Activated CD4-positive, alpha-beta T cell treated with anti-CD3 and anti-CD28 coated beads for 1 hour (primary cell): ENCODE results near the gene MMP20.

ENCODE experiments used
- DNase-seq: peaks from one replicate; pipeline ENCODE4 v3.0.0-alpha.2; 2020

MMP20 gene

DNA sequence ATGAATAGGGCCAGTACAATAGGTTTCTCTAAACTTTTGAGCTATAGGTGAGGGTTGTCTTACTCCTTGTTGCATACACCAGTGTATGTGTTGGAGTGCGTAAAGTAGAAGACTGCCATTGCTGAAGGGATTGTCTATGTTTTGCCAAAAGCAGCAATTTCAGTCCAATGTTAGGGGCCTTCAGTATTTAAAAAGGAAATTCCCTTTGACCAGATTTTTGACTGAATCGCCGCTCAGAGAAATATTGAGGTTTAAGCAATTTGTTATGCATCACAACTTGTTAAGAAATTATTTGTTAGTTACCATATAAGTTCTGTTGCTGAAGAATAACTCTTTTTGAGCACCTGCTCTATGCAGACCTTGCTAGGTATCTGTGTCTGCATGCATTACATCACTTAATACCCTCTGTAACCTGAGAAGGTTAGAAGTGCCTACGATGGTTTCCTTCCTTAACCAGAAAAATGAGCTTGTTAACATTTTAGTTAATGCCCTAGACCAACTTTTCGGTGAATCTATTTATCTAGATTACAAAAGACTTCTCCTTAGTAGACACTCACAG lies 33.9 kb downstream of the MMP20 start:
- no peak for DNase-seq

DNA sequence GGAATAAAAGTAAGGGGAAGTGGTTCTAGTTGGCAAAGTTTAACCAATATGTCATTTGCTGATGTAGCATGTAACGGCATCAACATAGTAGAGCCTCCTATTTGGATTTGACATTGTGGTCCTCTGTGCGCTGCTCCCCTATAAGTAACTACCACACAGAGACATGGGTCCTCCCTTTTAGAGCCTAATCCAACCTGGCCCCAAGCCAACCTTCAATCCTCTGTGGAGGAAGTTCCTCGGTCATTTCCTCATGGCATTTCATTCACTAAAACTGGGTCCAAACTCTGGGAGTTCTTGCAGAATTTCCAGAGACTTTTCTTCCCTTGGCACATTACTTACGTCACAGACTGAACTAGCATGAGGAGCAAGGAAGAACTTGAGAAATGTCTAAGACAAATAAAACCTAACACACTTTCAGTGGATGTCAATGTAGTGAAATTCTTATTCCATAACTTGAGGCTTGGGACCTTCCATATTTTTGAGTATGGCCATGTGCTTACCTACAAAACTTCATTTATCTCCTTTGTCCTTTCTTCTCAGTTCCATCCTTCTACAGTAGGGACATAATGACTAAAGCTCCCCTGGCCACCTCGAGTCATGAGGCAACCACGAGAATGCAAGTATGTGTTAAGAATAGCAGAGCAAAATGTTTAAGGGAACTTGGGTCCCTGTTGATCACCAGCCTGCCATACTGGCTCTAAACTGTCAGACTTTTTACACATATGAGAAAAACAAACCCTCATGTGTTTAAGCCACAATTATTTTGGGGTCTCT lies 34.7 kb downstream of the MMP20 start:
- DNase-seq: no peak

GRCh38 chr11:102589047-102589459 lies 36.1 kb downstream of the MMP20 start:
- no peak for DNase-seq

DNA sequence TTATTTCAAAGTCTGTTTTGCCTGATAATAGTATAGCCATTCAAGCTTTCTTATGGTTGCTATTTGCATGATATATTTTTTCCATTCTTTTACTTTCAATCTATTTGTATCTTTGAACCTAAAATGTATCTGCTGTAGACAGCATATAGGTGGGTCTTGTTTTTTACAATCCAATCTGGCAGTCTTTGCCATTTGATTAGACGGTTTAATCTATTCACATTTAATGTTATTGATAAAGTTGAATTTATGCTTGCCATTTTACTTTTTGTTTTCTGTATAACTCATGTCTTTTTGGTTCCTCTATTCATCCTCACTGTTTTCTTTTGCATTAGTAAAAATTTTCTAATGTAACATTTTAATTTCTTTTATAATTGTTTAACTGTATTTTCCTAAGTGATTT lies 37.4 kb downstream of the MMP20 start:
- no peak for DNase-seq

DNA sequence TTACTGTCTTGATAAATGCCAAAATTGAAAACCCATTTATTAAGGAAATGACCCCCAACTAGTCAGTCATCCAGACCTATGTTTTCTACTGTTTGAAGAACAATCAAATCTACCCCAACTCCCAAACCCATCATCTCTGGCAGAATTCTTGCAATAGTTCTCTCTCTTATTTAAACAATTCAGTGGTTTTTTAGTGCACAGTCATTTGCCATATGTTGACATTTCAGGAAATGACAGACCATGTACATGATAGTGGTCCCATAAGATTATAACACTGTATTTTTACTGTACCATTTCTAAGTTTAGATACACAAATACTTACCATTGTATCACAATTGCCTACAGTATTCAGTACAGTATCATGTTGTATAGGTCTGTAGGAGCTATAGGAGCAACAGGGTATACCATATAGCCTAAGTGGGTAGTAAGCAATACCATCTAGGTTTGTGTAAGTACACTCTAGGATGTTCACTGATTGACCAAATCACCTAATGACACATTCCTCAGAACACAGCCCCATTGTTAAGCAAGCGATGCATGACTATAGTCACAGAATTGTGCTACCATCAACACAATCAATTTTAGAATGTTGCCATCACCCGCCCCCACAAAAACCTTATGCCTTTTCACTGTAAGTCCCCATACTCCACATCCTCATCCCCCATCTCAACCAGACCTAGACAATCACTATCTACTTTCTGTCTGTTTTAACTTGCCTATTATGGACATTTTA lies 41.8 kb downstream of the MMP20 start:
- DNase-seq: no peak

DNA sequence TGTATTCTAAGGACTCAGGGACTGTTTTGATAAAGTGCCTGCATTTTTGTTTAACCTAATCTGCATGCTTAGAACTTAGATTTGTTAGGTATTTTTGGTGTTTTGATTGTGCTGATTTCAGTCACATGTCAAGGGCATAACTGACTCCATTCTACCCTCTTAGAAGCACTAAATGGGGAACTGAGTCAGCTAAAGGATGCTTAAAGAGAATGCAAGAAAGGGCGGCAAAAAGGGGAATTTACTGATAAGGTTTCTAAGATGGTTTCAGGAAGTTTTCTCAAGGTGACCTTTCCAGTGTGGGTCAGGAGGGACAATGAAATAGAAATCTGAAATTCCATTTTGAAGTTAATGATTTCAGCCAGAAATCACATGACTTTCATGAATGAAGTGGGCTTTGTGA lies 43.0 kb downstream of the MMP20 start:
- DNase-seq: no peak

- DNase-seq: no peak
These were observed 44.1 kb downstream of the MMP20 start for GRCh38 chr11:102581066-102581465.

DNA sequence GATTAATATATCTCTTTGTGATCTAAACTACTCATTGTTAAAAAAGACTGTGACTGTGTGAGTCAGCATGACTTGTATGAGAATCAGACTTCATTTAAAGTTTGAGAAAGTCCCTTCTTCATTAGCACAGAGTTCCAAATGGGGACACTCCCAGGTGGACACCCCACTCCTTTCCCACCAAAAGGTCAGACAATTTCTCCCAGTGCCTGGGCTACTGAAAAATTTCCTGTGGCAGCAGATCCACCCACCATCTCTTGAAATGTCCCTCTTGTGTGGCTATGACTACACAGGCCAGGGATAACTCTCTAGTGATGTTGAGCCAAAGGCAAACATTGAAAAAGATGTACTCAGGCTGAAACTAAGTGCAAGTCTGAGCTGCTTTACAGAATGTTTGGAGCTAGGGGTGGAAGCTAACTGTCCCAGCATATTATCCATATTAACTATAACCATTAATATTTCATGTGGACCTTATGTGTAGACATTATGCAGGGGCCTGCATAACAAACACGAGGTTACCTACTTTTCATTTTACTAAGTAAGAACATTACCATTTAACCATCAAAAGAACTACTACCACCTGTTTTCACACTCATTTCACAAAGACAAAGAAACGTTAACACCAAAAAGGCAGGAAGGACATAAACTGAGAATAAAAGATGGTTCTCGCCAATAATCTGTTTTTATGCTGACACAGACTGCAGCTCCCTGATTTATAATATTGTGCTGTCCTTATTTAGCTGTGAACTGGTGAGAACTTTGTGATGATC lies 44.8 kb downstream of the MMP20 start:
- DNase-seq: no peak

GRCh38 chr11:102577723-102578122 lies 47.4 kb downstream of the MMP20 start:
- DNase-seq: no peak

- DNase-seq: no peak
These were observed 48.0 kb downstream of the MMP20 start for GRCh38 chr11:102577182-102577581.

GRCh38 chr11:102576350-102576749 lies 48.8 kb downstream of the MMP20 start:
- DNase-seq: no peak

- no peak for DNase-seq
These were observed 50.1 kb downstream of the MMP20 start for GRCh38 chr11:102575012-102575411.

- DNase-seq: no peak
These were observed 51.3 kb downstream of the MMP20 start for GRCh38 chr11:102573851-102574250.

GRCh38 chr11:102572554-102573220 lies 52.4 kb downstream of the MMP20 start:
- no peak for DNase-seq

DNA sequence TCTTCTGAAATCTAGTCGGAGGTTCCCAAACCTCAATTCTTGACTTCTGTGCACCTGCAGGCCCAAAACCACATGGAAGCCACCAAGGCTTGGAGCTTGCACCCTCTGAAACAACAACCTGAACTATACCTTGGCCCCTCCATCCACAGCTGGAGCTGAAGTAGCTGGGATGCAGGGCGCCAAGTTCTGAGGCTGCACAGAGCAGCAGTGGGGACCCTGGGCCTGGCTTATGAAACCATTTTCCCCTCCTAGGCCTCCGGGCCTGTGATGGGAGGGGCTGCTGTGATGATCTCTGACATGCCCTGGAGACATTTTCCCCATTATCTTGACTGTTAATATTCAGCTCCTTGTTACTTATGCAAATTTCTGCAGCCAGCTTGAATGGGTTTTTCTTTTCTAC lies 56.3 kb downstream of the MMP20 start:
- no peak for DNase-seq

DNA sequence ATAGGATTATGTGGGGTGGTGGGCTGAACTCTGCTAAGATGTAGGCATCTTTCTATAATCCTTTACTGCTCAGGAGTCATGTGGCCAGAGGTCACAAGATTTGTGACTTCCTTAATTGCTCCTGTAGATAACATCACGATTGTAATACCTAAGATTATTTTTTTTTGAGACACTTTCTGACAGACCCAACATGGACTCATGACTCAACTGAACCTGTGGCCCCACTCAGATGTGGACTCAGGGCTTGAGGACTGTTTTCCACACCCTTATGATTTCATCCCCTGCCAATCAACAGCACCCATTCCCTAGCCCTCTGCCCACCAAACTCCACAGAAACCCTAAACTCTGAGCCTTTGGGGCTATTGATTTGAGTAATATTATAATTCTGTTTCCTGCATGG lies 59.0 kb downstream of the MMP20 start:
- no peak for DNase-seq

DNA sequence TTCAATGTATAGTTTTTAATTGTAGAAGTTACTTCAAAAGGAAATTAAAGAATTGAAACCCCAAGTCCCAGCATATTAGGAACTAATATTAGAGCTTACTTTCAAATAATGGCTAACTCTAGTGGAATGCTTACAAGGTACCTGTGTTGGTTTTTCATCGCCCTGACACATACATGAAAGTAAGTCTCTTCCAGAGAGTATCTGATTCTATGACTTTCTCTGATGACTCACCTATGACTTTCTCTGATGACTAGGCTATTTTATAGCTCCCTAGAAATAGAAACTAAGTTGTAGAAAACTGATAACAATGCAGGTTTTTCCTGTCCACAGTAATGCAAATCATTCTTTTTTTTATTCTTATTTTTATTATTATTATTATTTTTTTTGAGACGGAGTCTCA lies 61.0 kb downstream of the MMP20 start:
- DNase-seq: no peak

DNA sequence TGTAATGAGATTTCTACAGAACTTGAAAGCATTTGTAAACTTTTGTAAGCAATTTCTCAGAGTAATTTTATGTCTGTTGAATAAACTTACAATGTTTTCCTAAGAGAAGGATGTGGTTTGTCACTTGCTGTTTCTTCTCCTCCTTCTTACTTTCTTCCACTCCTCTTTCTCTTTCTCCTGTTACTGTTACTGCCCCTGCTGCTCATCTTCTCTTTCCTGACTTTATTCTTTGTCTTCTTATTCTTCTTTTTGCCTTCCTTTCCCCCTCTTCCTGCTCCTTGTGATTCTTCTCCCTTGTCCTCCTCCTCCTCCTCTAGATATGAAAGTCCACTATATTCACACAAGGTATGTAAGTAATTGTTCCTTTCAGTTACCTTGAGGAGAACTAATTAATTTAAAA lies 63.5 kb downstream of the MMP20 start:
- no peak for DNase-seq

DNA sequence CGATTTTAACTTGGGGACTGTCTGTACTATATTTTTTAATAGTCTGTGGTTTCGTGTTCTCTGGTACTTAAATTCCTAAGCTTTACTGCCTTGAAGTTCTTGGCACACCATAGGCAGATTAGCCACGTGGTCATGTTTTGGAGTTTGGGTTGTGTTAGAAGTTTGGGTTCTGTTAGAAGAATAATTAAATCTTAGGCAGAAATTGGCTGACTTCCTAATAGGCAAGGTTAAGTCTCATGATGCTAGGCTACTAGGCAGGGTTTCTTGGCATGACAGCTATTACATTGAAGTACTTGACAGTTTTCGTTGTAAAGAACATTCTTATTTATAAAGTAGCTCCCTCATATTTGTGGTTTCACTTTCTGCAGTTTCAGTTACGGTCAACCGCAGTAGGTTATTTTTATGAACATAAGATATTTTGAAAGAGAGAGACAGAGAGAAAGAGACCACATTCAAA lies 64.5 kb downstream of the MMP20 start:
- no peak for DNase-seq

- no peak for DNase-seq
These were observed 65.3 kb downstream of the MMP20 start for GRCh38 chr11:102559839-102560238.

DNA sequence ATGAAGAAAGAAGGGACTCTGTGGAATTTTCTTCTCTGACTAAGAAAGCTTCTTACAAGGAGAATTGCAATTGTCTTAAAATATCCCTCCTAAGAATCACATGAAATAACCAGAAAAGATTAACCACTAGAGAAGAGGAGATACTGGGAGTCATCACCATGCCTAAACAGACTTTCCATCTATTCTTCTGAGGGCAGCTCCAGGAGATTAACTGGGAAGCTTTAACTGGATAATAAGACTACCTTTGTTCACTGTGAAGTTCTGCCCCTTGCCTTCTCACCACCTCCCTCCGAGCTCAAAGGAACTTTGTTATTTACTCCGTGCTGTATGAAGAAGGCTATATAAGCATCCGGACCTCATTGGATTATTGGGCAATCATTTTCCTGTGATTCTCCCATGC lies 70.0 kb downstream of the MMP20 start:
- DNase-seq: no peak

DNA sequence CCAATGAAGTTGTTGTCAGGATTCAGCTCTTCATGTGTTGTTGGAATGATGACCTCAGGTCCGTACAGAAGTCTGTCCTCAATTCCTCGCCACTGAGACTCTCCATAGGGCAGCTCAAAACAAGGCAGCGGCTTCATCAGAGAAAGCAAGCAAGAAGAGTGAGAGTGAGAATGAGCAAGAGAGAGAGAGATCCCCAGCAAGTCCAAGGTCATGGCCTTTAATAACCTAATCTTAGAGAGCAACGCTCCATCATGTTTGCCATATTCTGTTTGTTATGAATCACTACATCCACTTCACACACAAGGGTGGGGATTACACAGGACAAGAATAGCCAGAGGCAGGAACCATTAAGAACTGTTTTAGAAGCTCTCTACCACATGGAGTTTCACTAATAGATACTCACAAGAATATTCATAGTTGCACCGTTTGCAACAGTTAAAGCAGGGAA lies 71.3 kb downstream of the MMP20 start:
- DNase-seq: no peak
